ENCODE measurements around the gene PRKCA.

The PRKCA gene

DNA sequence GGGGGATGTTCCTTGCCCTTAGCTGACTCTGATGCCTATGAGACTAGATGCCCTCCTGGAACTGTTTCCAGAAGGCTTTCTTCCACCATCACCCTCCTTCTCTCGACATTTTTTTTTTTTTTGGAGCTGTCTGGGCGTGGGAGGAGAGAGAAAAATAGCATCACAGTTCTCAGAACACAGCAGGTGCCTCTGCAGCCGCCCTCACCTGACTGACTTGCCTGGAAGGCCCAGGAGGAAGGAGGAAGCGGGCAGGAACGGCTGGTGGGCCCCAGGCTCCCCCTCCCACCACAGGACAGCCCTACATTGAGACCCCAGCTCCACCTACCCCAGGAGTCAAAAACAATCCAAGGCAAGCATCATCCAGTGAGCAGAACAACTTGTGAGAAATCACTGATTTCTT lies 512.2 kb downstream of the PRKCA start:
- H3K4me3 ChIP-seq (ENCODE audit: low read length): no peak overlapping the region
- no peak for TF ChIP-seq CTCF (IDR thresholded peaks at IDR 0.05; ENCODE audit: insufficient read depth, low read depth, low read length, missing control alignments)
- no peak for DNase-seq (ENCODE audit: low read depth)

GRCh38 chr17:66817750-66818149 lies 515.3 kb downstream of the PRKCA start:
- DNase-seq (ENCODE audit: low read depth): no peak
- TF ChIP-seq CTCF (IDR thresholded peaks at IDR 0.05; ENCODE audit: insufficient read depth, low read depth, low read length, missing control alignments): no peak
- H3K4me3 ChIP-seq (ENCODE audit: low read length): no peak overlapping the region

DNA sequence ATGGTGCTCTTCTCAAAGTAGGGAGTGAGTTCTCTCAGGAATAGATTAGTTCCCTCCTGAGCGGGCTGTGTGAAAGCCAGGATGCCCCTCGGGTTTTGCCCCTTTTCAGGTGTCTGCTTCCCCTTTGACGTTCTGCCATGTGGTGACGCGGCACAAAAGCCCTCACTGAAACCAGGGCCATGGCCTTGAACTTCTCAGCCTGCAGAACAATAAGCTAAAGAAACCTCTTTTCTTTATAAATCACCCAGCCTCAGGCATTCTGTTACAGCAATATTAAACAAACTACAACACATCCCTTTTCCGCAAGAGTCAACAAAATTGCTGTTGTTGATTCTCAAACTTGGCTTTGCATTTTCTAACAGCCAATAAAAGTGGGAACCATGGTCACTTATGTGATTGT lies 517.1 kb downstream of the PRKCA start:
- TF ChIP-seq CTCF (IDR thresholded peaks at IDR 0.05; ENCODE audit: insufficient read depth, low read depth, low read length, missing control alignments): no peak
- H3K4me3 ChIP-seq (ENCODE audit: low read length): no peak overlapping the region
- no peak for DNase-seq (ENCODE audit: low read depth)

- DNase-seq (ENCODE audit: low read depth): no peak
- H3K4me3 ChIP-seq (ENCODE audit: low read length): no peak overlapping the region
- TF ChIP-seq CTCF (IDR thresholded peaks at IDR 0.05; ENCODE audit: insufficient read depth, low read depth, low read length, missing control alignments): no peak
These were observed 519.6 kb downstream of the PRKCA start for GRCh38 chr17:66822009-66822408.

GRCh38 chr17:66826856-66827255 lies 524.4 kb downstream of the PRKCA start:
- TF ChIP-seq CTCF (IDR thresholded peaks at IDR 0.05; ENCODE audit: insufficient read depth, low read depth, low read length, missing control alignments): no peak
- H3K4me3 ChIP-seq (ENCODE audit: low read length): no peak overlapping the region
- DNase-seq (ENCODE audit: low read depth): no peak

GRCh38 chr17:66829386-66829864 lies 527.0 kb downstream of the PRKCA start:
- no peak overlapping the region for H3K4me3 ChIP-seq (ENCODE audit: low read length)
- TF ChIP-seq CTCF (IDR thresholded peaks at IDR 0.05; ENCODE audit: insufficient read depth, low read depth, low read length, missing control alignments): no peak
- peak; percentile 78 for DNase-seq (ENCODE audit: low read depth)

GRCh38 chr17:66829883-66830282 lies 527.5 kb downstream of the PRKCA start:
- no peak overlapping the region for H3K4me3 ChIP-seq (ENCODE audit: low read length)
- no peak for TF ChIP-seq CTCF (IDR thresholded peaks at IDR 0.05; ENCODE audit: insufficient read depth, low read depth, low read length, missing control alignments)
- DNase-seq (ENCODE audit: low read depth): no peak

Data from epithelial cell of esophagus (primary cell).